Pancreas (tissue), 10 donors: ENCODE measurements around the gene DSTN. TPM values are rescaled to one million over a fixed set of nuclear protein-coding genes. Genes with fewer than 3 reads are reported as not detected.

Source experiments
- ATAC-seq, 4 donors: fragments of 200-7000 bp; cut with Tn5 transposase; one replicate each; pipeline versions ENCODE4 v1.8.0 to v1.9.1; 2020; ENCODE audit warnings: mild to moderate bottlenecking in 4 of 4, moderate library complexity in 4 of 4
- DNase-seq, 6 donors: peaks; one replicate each; pipeline ENCODE4 v3.0.0-alpha.2; 2020
- FAIRE-seq: peaks from 2 replicates; lab custom pipeline; 2012; peaks lifted over from hg19 to GRCh38; lab: Jason Lieb, UNC
- H3K27ac ChIP-seq, 4 donors: fragments of 200-600 bp; sonication (generic); 1 replicate in 3 of 4; 2 replicates in 1 of 4; pipeline versions ENCODE4 v1.5.0 to v1.8.0; 2020
- H3K27me3 ChIP-seq, 4 donors: fragments of 200-600 bp; one replicate each; pipeline ENCODE4 v1.8.0; 2021
- H3K36me3 ChIP-seq, 3 donors: fragments of 200-600 bp; sonication (generic) in 1 of 3; one replicate each; pipeline versions ENCODE4 v1.5.0 to v1.8.0; 2020 to 2021
- H3K4me1 ChIP-seq, 3 donors: fragments of 200-600 bp; one replicate each; pipeline ENCODE4 v1.8.0; 2021
- H3K4me3 ChIP-seq, 4 donors: fragments of 200-600 bp; sonication (generic) in 2 of 4; one replicate each; pipeline versions ENCODE4 v1.5.0 to v1.8.0; 2020 to 2021
- H3K9me3 ChIP-seq, 4 donors: fragments of 200-600 bp; one replicate each; pipeline ENCODE4 v1.8.0; 2021
- WGBS, 2 donors: extraction: QIAGEN DNeasy Blood & Tissue Kit; methylation state at CpG; one replicate each; pipeline ENCODE4 v1.1.7; 2013; 5-methylcytosine and 5-hydroxymethylcytosine counted together
- intact Hi-C, 3 donors: fragments of 100-400 bp; cut with DNase I; formaldehyde crosslinking; loops; one replicate each; pipeline versions ENCODE4 v1.11.1 to v1.14.2; 2022
- polyA plus RNA-seq, 2 donors: library from polyadenylated mRNA; stranded (reverse); fragments of 200-250 nt; gene quantifications; one replicate each; pipeline ENCODE4 v1.2.3, GENCODE V29; 2013
- total RNA-seq, 6 donors: library from RNA; stranded (reverse); fragmentation: NEBNext Ultra II Directional in 4 of 6; extraction: Animal tissue kit (Norgen Biotek cat#: 25700) in 4 of 6; gene quantifications; one replicate each; pipeline versions ENCODE4 v1.2.1 to v1.2.4, GENCODE V29; 2021 to 2023
- TF ChIP-seq, protein P1 (sequence below), 4 donors: fragments of 200-600 bp; sonication (generic) in 3 of 4; IDR thresholded peaks; one replicate each; pipeline versions ENCODE4 v1.5.0 to v1.8.0; 2021; ENCODE audit warnings: antibody characterized with exemption in 4 of 4
- donor health status: healthy with polysubstance abuse.
- donor health status: DM: no; HTN: no; CAD: no; lungs with moderate emphysema.
- donor health status: DM: no; HTN: no; CAD: no.
- donor health status: control.
- donor health status: control.
- donor health status: Bipolar disorder and iron deficiency.
- donor health status: DM: yes; HTN: yes; CAD: no.
- donor health status: DM: no; HTN: no; CAD: no.
- donor health status: DM: no; HTN: no; CAD: no.
- donor health status: DM: yes; HTN: yes; CAD: no.

Gene DSTN
- total and polyA plus RNA-seq, 8 donors: 138 to 242 (median 182) TPM

DNA sequence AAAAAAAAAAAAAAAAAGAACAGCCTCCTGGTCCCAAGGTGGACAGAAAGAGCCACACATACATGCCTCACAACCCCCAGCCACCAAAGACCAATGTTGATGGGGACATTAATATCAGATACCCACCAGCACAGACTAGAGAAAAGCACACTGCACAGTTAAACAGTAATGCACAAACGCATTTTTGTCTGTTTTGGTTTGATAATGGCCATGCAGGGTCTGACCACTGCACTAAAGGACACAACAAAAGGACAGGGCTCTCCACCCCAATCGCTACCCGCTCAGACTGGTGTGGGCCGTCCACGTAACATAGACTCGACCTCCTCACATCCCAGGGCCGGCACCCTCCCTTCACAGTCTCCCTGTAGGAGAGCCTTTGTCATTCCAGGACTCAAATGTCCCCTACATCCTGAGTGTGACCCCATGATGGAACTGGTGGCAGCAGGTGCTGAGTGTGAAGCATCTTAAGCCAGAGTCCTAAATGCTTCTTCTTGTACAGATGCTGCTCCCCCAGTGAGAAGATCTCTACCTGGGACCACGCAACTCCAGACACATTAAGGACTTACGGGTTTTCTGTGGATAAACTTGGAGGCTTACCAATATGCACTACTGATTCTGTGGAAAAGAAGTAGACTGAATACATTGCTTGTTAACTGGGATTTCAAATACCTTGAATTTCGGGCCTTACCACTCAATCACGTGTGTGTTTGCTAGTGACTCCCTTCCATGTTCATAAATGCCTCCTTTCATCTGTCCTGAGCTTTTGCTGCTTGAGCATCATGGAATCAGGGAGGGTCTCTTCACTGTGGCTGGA lies 84.2 kb downstream of the DSTN start:
- peaks cover 31 to 58% (median 53%) of the 10 kb centered on the region in 3 donors for H3K4me1 ChIP-seq
- H3K9me3 ChIP-seq: no peaks in the 10 kb centered on the region
- no peak overlapping the region for H3K4me3 ChIP-seq
- TF ChIP-seq, protein P1, sequence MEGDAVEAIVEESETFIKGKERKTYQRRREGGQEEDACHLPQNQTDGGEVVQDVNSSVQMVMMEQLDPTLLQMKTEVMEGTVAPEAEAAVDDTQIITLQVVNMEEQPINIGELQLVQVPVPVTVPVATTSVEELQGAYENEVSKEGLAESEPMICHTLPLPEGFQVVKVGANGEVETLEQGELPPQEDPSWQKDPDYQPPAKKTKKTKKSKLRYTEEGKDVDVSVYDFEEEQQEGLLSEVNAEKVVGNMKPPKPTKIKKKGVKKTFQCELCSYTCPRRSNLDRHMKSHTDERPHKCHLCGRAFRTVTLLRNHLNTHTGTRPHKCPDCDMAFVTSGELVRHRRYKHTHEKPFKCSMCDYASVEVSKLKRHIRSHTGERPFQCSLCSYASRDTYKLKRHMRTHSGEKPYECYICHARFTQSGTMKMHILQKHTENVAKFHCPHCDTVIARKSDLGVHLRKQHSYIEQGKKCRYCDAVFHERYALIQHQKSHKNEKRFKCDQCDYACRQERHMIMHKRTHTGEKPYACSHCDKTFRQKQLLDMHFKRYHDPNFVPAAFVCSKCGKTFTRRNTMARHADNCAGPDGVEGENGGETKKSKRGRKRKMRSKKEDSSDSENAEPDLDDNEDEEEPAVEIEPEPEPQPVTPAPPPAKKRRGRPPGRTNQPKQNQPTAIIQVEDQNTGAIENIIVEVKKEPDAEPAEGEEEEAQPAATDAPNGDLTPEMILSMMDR (IDR thresholded peaks at IDR 0.05): no peak
- H3K27me3 ChIP-seq: no peaks in the 10 kb centered on the region
- peaks cover 0 to 24% (median 13%) of the 10 kb centered on the region in 3 donors for H3K36me3 ChIP-seq
- FAIRE-seq: no peak
- ATAC-seq: no peak
- WGBS, 2 donors: 52 to 53% methylated on average over 11 of the region's 11 CpGs
- DNase-seq: peak in 2 of 6 donors; percentile 4 to 13
- H3K27ac ChIP-seq: no peak overlapping the region
- intact Hi-C loops: loop anchor here in 1 of 3 donors (10.0 kb wide), 1 partner anchor 251 kb away; no protein-coding TSS in a partner anchor

DNA sequence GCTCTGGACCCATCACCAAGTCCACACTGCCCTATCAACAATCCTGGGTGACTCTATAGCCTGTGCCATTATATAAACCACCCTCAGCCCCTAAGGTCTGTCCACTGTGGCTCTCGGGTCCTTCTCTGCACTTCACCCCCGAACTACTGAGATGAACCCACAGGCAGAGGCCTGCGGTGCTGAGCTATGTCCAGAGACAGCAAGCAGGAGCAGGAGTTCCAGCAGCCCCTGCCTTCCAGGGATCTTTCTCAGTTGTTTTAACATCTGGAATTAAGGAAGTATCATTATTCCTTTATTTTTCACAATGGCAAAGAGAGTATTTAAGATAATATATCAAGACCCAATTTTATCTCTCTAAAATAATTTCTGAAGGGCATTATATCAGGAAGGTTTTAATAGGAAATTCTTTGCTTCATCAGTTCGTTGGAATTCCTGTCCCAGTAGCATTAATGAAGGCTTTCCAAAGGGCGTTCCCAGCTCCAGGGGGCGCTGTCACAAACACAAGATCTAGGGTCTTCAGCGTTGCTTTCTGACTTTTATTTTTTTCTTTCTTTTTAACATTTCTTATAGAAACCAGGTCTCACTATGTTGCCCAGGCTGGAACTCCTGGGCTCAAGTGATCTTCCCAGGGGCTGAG lies 84.9 kb downstream of the DSTN start:
- H3K27me3 ChIP-seq: no peaks in the 10 kb centered on the region
- no peak overlapping the region for H3K27ac ChIP-seq
- H3K4me1 ChIP-seq: peaks cover 24 to 51% (median 46%) of the 10 kb centered on the region in 3 donors
- TF ChIP-seq, protein P1 (IDR thresholded peaks at IDR 0.05): peak in 3 of 4 donors; percentile 12 to 49 (median 27)
- DNase-seq: peak in 2 of 6 donors; percentile 2 to 44
- peaks cover 0 to 27% (median 16%) of the 10 kb centered on the region in 3 donors for H3K36me3 ChIP-seq
- no peak for ATAC-seq
- H3K4me3 ChIP-seq: no peak overlapping the region
- intact Hi-C loops: loop anchor here in 1 of 3 donors (10.0 kb wide), 1 partner anchor 250 kb away; no protein-coding TSS in a partner anchor
- WGBS, 2 donors: 35 to 39% methylated on average over 7 of the region's 7 CpGs
- H3K9me3 ChIP-seq: no peaks in the 10 kb centered on the region
- FAIRE-seq: no peak

DNA sequence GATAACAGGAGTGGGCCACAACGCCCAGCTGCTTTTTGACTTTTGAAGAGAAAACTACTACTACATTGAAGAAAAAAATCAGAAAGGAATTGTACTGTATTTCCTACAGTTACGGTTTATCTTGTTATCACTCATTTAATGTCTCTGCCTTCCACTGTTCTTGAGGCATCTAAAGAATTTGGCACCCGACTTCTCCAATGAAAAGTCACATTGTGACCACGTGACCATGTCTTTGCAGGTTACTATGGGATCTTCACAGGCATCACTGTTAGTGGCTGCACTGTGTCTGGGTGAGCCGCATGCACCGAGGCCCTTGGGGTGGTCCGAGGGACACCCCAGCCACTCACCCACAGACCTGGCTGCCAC lies 85.4 kb downstream of the DSTN start:
- DNase-seq: peak in 2 of 6 donors; percentile 3 to 14
- Histone ChIP-seq H3K9me3 (no peaks in the 10 kb centered on the region), H3K27ac (no peak overlapping the region), H3K4me1 (peaks cover 26 to 46% (median 41%) of the 10 kb centered on the region in 3 donors), H3K27me3 (no peaks in the 10 kb centered on the region), H3K4me3 (no peak overlapping the region), H3K36me3 (peaks cover 0 to 28% (median 19%) of the 10 kb centered on the region in 3 donors)
- no peak for FAIRE-seq
- TF ChIP-seq, protein P1 (IDR thresholded peaks at IDR 0.05): peak in 1 of 4 donors; percentile 3
- intact Hi-C loops: loop anchor here in 1 of 3 donors (10.0 kb wide), 1 partner anchor 250 kb away; no protein-coding TSS in a partner anchor
- WGBS, 2 donors: 40 to 49% methylated on average over 7 of the region's 7 CpGs
- ATAC-seq: no peak

DNA sequence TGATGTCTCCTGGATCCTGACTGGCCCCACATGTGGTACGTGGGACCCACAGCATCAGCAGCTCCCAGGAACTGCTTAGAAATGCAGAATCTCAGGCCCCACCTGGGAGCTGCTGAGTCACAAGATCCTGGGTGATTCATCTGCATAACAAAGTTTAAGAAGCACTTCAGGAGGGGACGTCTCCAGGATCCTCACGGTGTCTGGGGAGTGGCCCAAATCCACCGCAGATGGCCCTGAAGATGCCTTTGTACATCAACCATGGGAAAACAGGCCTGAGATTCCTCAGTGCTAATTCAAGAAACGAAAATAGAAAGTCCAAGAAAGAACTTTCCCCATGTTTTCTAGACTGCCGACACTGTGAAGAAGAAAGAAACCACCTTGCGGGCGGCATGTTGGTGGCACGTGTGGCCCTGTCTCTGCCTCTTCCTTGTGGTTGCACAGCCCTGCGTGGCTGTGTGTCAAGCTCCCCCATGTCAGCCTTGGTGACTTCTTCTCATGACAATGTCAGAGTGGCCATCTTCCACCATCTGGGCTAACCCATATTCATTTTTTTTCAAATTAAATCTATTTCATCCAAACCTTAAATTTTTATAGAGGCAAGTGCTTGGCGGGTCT lies 86.1 kb downstream of the DSTN start:
- FAIRE-seq (no peak), DNase-seq (peak in 1 of 6 donors; percentile 9)

More for the DNA sequence above, 86.1 kb downstream of the DSTN start:
- H3K4me3 ChIP-seq: no peak overlapping the region
- H3K9me3 ChIP-seq: no peaks in the 10 kb centered on the region
- 51 to 55% methylated on average over 11 of the region's 11 CpGs for WGBS, 2 donors
- TF ChIP-seq, protein P1 (IDR thresholded peaks at IDR 0.05): no peak
- H3K36me3 ChIP-seq: peaks cover 0 to 28% (median 19%) of the 10 kb centered on the region in 3 donors
- intact Hi-C loops: loop anchor here in 1 of 3 donors (10.0 kb wide), 1 partner anchor 249 kb away; no protein-coding TSS in a partner anchor
- no peak for ATAC-seq
- H3K27ac ChIP-seq: no peak overlapping the region
- H3K4me1 ChIP-seq: peaks cover 24 to 48% (median 37%) of the 10 kb centered on the region in 3 donors
- no peaks in the 10 kb centered on the region for H3K27me3 ChIP-seq
